Hepatocyte (in vitro differentiated cells): Measurements from ENCODE around the gene ROBO3.

ENCODE experiments used
- CTCF ChIP-seq: fragments of 200-600 bp; sonication (generic); IDR thresholded peaks from 2 replicates; pipeline ENCODE4 v1.5.1; 2016; ENCODE audit warnings: antibody characterized with exemption, mild to moderate bottlenecking; ENCODE audit not compliant: poor library complexity
- EZH2phosphoT487 ChIP-seq: fragments of 200-600 bp; sonication (generic); IDR thresholded peaks from one replicate; pipeline ENCODE4 v1.6.1; 2018; ENCODE audit warnings: antibody characterized with exemption, mild to moderate bottlenecking, low read depth, moderate library complexity; ENCODE audit not compliant: unreplicated experiment, severe bottlenecking

- TF ChIP-seq EZH2phosphoT487 (no peak), CTCF (no peak)
These were observed 31.0 kb downstream of the ROBO3 start for GRCh38 chr11:124896071-124896750.
